K562 (cell line): ENCODE results near the gene RHBG. TPM values are rescaled to one million over a fixed set of nuclear protein-coding genes. Genes with fewer than 3 reads are reported as not detected.

Source experiments
- ATAC-seq: fragments of 200-7000 bp; cut with Tn5 transposase; 3 replicates; pipeline ENCODE4 v1.9.1; 2020; ENCODE audit warnings: moderate library complexity
- BruUV-seq: library from RNA; stranded (reverse); fragments of 400-500 nt; replicated peaks from 2 replicates; lab custom pipeline; 2021; lab: Mats Ljungman, UMichigan
- CTCF ChIA-PET: fragments of 300-600 bp; formaldehyde crosslinking; extraction: SDS; loops from one replicate; lab custom pipeline; 2021; ENCODE audit warnings: low intra/inter-chr PET ratio; lab: Yijun Ruan, JAX
- POLR2A ChIA-PET: fragments of 300-600, 350-650 bp; sonication (Branson Sonifier 250); formaldehyde crosslinking; extraction: SDS; loops from one replicate; lab custom pipeline; 2021; ENCODE audit warnings: antibody characterized with exemption, inconsistent platforms; lab: Yijun Ruan, JAX
- DNase-seq, 4 experiments: peaks; one replicate each; pipeline versions ENCODE4 v3.0.0 to v3.0.0-alpha.2; 2011 to 2018; ENCODE audit warnings: low spot score in 3 of 4, mixed read lengths in 3 of 4; ENCODE audit errors: extremely low read depth in 1 of 4
- FAIRE-seq: peaks from 2 replicates; lab custom pipeline; 2011; peaks lifted over from hg19 to GRCh38; lab: Jason Lieb, UNC
- H2AFZ ChIP-seq: 2 replicates; pipeline ENCODE4 v1.6.0; 2011; ENCODE audit warnings: low read depth, low read length, control low read depth, inconsistent platforms
- H3K27ac ChIP-seq: fragments of 200-600 bp; 3 replicates; pipeline ENCODE4 v1.8.0; 2011; ENCODE audit warnings: low read depth, mild to moderate bottlenecking, control low read depth, inconsistent platforms, low read length, moderate library complexity, mixed read lengths; ENCODE audit errors: extremely low read depth
- H3K27me3 ChIP-seq, 2 experiments: fragments of 300-600 bp in 1 of 2; 2 replicates in 1 of 2; 3 replicates in 1 of 2; pipeline versions ENCODE4 v1.6.0 to v1.8.0; 2011; ENCODE audit warnings: inconsistent platforms in 2 of 2, low read length in 2 of 2, mild to moderate bottlenecking in 1 of 2, mixed read lengths in 1 of 2, moderate library complexity in 1 of 2; ENCODE audit not compliant: control insufficient read depth in 2 of 2, insufficient read depth in 2 of 2
- H3K36me3 ChIP-seq: fragments of 300-600 bp; 3 replicates; pipeline ENCODE4 v1.8.0; 2011; ENCODE audit warnings: mild to moderate bottlenecking, low read length, inconsistent platforms; ENCODE audit not compliant: control insufficient read depth, insufficient read depth
- H3K4me1 ChIP-seq, 2 experiments: fragments of 200-600 bp in 1 of 2; replicated peaks in 1 of 2; 2 replicates in 1 of 2; 3 replicates in 1 of 2; pipeline versions ENCODE4 v1.5.1 to v1.8.0; 2011; ENCODE audit warnings: inconsistent platforms in 2 of 2, low read length in 2 of 2, mild to moderate bottlenecking in 1 of 2, mixed read lengths in 1 of 2, moderate library complexity in 1 of 2; ENCODE audit not compliant: control insufficient read depth in 2 of 2, insufficient read depth in 2 of 2
- H3K4me2 ChIP-seq: 2 replicates; pipeline ENCODE4 v1.6.1; 2011; ENCODE audit warnings: low read length, control low read depth, inconsistent platforms, mixed read lengths; ENCODE audit not compliant: insufficient read depth
- H3K4me3 ChIP-seq: fragments of 200-600 bp; sonication (generic), shearing (Covaris generic); 2 replicates; pipeline ENCODE4 v1.5.1; 2016; ENCODE audit warnings: control low read depth, inconsistent platforms
- H3K79me2 ChIP-seq: fragments of 200-600 bp; 3 replicates; pipeline ENCODE4 v1.8.0; 2011; ENCODE audit warnings: low read length, inconsistent platforms; ENCODE audit not compliant: control insufficient read depth, insufficient read depth
- H3K9ac ChIP-seq, 2 experiments: 2 replicates each; pipeline versions ENCODE4 v1.6.0 to v1.6.1; 2011; ENCODE audit warnings: low read depth in 2 of 2, low read length in 2 of 2, control low read depth in 1 of 2, inconsistent platforms in 1 of 2, mild to moderate bottlenecking in 1 of 2, mixed read lengths in 1 of 2; ENCODE audit not compliant: insufficient read depth in 1 of 2
- H3K9me1 ChIP-seq: one replicate; pipeline ENCODE4 v1.6.0; 2011; ENCODE audit warnings: inconsistent platforms, mild to moderate bottlenecking, low read length, moderate library complexity; ENCODE audit not compliant: control insufficient read depth, insufficient read depth
- H3K9me3 ChIP-seq: replicated peaks from 2 replicates; pipeline ENCODE4 v1.5.1; 2011; ENCODE audit warnings: low read depth, low read length, inconsistent platforms; ENCODE audit not compliant: control insufficient read depth, insufficient read depth
- H4K20me1 ChIP-seq: replicated peaks from 2 replicates; pipeline ENCODE4 v1.6.1; 2011; ENCODE audit warnings: low read length, inconsistent platforms, mixed read lengths; ENCODE audit not compliant: control insufficient read depth, insufficient read depth
- KAT8 ChIP-seq: fragments of 450-650 bp; IDR thresholded peaks from 2 replicates; pipeline ENCODE4 v1.6.1; 2016; ENCODE audit warnings: low read depth, mild to moderate bottlenecking
- NR2C2 ChIP-seq, 2 experiments: fragments of 200-800 bp in 1 of 2; sonication (Bioruptor generic) in 1 of 2; sonication (generic) in 1 of 2; formaldehyde crosslinking in 1 of 2; IDR thresholded peaks; 2 replicates each; pipeline versions ENCODE4 v1.6.1 to v1.8.0; 2016 to 2022; ENCODE audit warnings: mild to moderate bottlenecking in 1 of 2, missing compliant biosample characterization in 1 of 2, missing genetic modification characterization in 1 of 2, missing genetic modification reagents in 1 of 2
- TEAD4 ChIP-seq, 2 experiments: sonication (generic) in 1 of 2; formaldehyde crosslinking in 1 of 2; IDR thresholded peaks; 2 replicates each; pipeline versions ENCODE4 v1.6.1 to v1.8.0; 2012 to 2022; ENCODE audit warnings: borderline replicate concordance in 1 of 2, inconsistent platforms in 1 of 2, low read length in 1 of 2, mild to moderate bottlenecking in 1 of 2, missing genetic modification reagents in 1 of 2
- ZFP36 ChIP-seq: fragments of 150-350 bp; IDR thresholded peaks from 2 replicates; pipeline ENCODE4 v1.6.1; 2018; ENCODE audit warnings: low read length, low read depth; ENCODE audit not compliant: partially characterized antibody
- WGBS: fragments of 100-300 bp; shearing (Covaris generic); methylation state at CpG from one replicate; pipeline ENCODE4 v1.1.6; 2016; ENCODE audit warnings: low coverage, mixed read lengths; ENCODE audit not compliant: insufficient coverage; ENCODE audit errors: missing lambda C conversion rate; 5-methylcytosine and 5-hydroxymethylcytosine counted together
- in situ Hi-C: fragments of 300-500 bp; cut with MboI; formaldehyde crosslinking; loops from 4 replicates; pipeline ENCODE4 v1.15.0; 2018; ENCODE audit warnings: inconsistent platforms, mixed read lengths
- intact Hi-C: fragments of 100-400 bp; cut with micrococcal nuclease; formaldehyde crosslinking; loops from 2 replicates; pipeline ENCODE4 v1.14.2; 2022
- polyA plus RNA-seq, 8 experiments: library from polyadenylated mRNA; depleted of rRNA in 4 of 8; stranded (reverse) in 5 of 8; unstranded in 3 of 8; fragments of >200 nt; fragmentation: Nextera tagmentation in 2 of 8; fragmentation: Illumina TruSeq in 1 of 8; extraction: Ambion mirVana in 2 of 8; extraction: Trizol in 1 of 8; gene quantifications; 2 replicates each; pipeline versions ENCODE4 v1.2.1 to v1.2.3, GENCODE V29; 2011 to 2014; ENCODE audit warnings: inconsistent platforms in 1 of 8, missing spikeins in 1 of 8
- total RNA-seq, 7 experiments: library from RNA; depleted of rRNA in 6 of 7; stranded (reverse); fragments of >200 nt in 6 of 7; fragmentation: Illumina TruSeq in 2 of 7; extraction: Trizol in 2 of 7; gene quantifications; 2 replicates each; pipeline versions ENCODE4 v1.2.1 to v1.2.3, GENCODE V29; 2011 to 2021; ENCODE audit warnings: low replicate concordance in 1 of 7
- TF ChIP-seq, protein P1 (sequence below): fragments of 250-450 bp; sonication (Bioruptor Pico); IDR thresholded peaks from 2 replicates; pipeline ENCODE4 v1.4.0; 2020
- TF ChIP-seq, protein P2 (sequence below): fragments of 450-650 bp; formaldehyde crosslinking; IDR thresholded peaks from 2 replicates; pipeline ENCODE4 v1.4.0; 2022; ENCODE audit warnings: missing genetic modification characterization

Gene RHBG
- total and polyA plus RNA-seq, 9 of the 15 experiments (the other 6 are each of a cell fraction or from before 2014, with no cell fraction given) = not detected

GRCh38 chr1:156410740-156411139 is 41.7 kb downstream of the RHBG start:
- Histone ChIP-seq H3K4me3 (no peak overlapping the region), H3K79me2 (no peaks in the 10 kb centered on the region), H3K9me3 (no peaks in the 10 kb centered on the region), H3K4me2 (no peak overlapping the region), H3K9me1 (peaks cover 5% of the 10 kb centered on the region), H4K20me1 (peaks cover 15% of the 10 kb centered on the region), H3K9ac (no peak overlapping the region), H3K4me1 (no peaks in the 10 kb centered on the region; a peak in 1 of 5 replicates), H3K27me3 (peaks cover 17 to 37% of the 10 kb centered on the region in 2 experiments; a peak in 4 of 5 replicates), H3K36me3 (no peaks in the 10 kb centered on the region), H2AFZ (no peak overlapping the region), H3K27ac (no peak overlapping the region)
- ATAC-seq (no peak), FAIRE-seq (no peak), DNase-seq (no peak)
- intact Hi-C loops = no loop called here
- no TSS peak for BruUV-seq
- peak; percentile 57 for TF ChIP-seq ZFP36
- TF ChIP-seq NR2C2 (CRISPR knock-in tag; IDR thresholded peaks at IDR 0.05) = no peak
- TF ChIP-seq NR2C2 (tag; IDR thresholded peaks at IDR 0.05) = no peak
- in situ Hi-C loops = no loop called here
- ChIA-PET CTCF (no interaction called here), POLR2A (interaction anchor here (0.7 to 1.1 kb wide), 4 partner anchors 9 to 32 kb away, joined by 3 to 4 read pairs (median 4); no protein-coding TSS in a partner anchor)
- 0% methylated on average over 8 of the region's 8 CpGs for WGBS

DNA sequence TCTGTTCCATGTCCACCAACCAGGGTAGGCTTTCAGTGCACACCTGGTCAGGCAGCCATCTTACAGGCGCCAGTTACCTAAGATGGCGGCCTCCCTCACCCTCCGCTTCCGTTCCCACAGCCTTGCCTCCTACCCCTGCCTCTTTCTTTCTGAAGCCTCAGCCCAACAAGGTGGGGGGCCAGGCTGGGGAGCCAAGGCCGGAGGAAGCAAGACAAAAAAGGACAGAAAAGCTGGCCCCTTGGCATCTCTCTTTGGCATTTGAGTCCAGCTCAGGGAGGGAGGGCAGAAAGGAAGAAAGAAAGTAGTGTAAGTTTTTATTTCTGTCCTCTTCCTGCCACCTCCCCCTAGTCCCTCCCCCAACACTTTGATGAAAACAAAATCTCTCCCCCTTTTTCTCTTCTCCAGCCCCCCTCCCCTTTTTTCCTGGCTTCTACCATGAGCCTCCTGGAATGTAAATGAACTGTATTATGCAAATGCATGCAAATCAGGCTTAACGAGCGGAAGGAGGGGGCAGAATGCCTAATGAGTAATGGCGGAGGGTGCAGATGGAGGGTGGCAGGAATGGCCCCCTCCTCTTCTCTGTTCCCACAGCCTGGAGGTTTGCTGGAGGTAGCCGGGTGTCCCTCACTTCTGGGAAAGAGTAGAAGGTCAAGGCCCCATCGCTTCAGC is 43.8 kb downstream of the RHBG start:
- no peak for FAIRE-seq
- Histone ChIP-seq H3K79me2 (no peaks in the 10 kb centered on the region), H3K27ac (no peak overlapping the region), H3K27me3 (peaks cover 12 to 19% of the 10 kb centered on the region in 2 experiments; a peak in 4 of 5 replicates), H4K20me1 (peaks cover 14% of the 10 kb centered on the region), H3K4me3 (no peak overlapping the region), H3K36me3 (no peaks in the 10 kb centered on the region), H3K9me3 (no peaks in the 10 kb centered on the region), H3K4me1 (peaks cover 3 to 9% of the 10 kb centered on the region in 2 experiments; a peak in 3 of 5 replicates), H2AFZ (no peak overlapping the region), H3K9ac (no peak overlapping the region), H3K9me1 (peaks cover 5% of the 10 kb centered on the region), H3K4me2 (no peak overlapping the region)
- intact Hi-C loops = no loop called here
- 31% methylated on average over 10 of the region's 10 CpGs for WGBS
- no TSS peak for BruUV-seq
- ChIA-PET POLR2A (interaction anchor here (1.9 kb wide), 1 partner anchor 11 kb away, joined by 6 read pairs; no protein-coding TSS in a partner anchor), CTCF (no interaction called here)
- ATAC-seq = no peak
- DNase-seq = no peak
- in situ Hi-C loops = no loop called here
- TF ChIP-seq KAT8 (peak; percentile 64; the same call in 1 of the 2 replicates), TEAD4 (IDR thresholded peaks at IDR 0.05; ENCODE audit: low read length) (0 out of 2 replicates have a peak, but pooled peaks have one; percentile 6), TEAD4 (CRISPR knock-in tag; IDR thresholded peaks at IDR 0.05; ENCODE audit: borderline replicate concordance) (no peak)
- TF ChIP-seq, protein P1, sequence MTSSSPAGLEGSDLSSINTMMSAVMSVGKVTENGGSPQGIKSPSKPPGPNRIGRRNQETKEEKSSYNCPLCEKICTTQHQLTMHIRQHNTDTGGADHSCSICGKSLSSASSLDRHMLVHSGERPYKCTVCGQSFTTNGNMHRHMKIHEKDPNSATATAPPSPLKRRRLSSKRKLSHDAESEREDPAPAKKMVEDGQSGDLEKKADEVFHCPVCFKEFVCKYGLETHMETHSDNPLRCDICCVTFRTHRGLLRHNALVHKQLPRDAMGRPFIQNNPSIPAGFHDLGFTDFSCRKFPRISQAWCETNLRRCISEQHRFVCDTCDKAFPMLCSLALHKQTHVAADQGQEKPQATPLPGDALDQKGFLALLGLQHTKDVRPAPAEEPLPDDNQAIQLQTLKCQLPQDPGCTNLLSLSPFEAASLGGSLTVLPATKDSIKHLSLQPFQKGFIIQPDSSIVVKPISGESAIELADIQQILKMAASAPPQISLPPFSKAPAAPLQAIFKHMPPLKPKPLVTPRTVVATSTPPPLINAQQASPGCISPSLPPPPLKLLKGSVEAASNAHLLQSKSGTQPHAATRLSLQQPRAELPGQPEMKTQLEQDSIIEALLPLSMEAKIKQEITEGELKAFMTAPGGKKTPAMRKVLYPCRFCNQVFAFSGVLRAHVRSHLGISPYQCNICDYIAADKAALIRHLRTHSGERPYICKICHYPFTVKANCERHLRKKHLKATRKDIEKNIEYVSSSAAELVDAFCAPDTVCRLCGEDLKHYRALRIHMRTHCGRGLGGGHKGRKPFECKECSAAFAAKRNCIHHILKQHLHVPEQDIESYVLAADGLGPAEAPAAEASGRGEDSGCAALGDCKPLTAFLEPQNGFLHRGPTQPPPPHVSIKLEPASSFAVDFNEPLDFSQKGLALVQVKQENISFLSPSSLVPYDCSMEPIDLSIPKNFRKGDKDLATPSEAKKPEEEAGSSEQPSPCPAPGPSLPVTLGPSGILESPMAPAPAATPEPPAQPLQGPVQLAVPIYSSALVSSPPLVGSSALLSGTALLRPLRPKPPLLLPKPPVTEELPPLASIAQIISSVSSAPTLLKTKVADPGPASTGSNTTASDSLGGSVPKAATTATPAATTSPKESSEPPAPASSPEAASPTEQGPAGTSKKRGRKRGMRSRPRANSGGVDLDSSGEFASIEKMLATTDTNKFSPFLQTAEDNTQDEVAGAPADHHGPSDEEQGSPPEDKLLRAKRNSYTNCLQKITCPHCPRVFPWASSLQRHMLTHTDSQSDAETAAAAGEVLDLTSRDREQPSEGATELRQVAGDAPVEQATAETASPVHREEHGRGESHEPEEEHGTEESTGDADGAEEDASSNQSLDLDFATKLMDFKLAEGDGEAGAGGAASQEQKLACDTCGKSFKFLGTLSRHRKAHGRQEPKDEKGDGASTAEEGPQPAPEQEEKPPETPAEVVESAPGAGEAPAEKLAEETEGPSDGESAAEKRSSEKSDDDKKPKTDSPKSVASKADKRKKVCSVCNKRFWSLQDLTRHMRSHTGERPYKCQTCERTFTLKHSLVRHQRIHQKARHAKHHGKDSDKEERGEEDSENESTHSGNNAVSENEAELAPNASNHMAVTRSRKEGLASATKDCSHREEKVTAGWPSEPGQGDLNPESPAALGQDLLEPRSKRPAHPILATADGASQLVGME (CRISPR knock-in tag) = no peak
- TF ChIP-seq, protein P2, sequence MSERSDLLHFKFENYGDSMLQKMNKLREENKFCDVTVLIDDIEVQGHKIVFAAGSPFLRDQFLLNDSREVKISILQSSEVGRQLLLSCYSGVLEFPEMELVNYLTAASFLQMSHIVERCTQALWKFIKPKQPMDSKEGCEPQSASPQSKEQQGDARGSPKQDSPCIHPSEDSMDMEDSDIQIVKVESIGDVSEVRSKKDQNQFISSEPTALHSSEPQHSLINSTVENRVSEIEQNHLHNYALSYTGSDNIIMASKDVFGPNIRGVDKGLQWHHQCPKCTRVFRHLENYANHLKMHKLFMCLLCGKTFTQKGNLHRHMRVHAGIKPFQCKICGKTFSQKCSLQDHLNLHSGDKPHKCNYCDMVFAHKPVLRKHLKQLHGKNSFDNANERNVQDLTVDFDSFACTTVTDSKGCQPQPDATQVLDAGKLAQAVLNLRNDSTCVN (CRISPR knock-in tag) = no peak
